ENCODE results near the gene METTL9. TPM values are rescaled to one million over a fixed set of nuclear protein-coding genes. Genes with fewer than 3 reads are reported as not detected.
A peak's percentile ranks its signal among the peaks of the same experiment; 100 is the strongest.

The METTL9 gene
- total and polyA plus RNA-seq, 8 donors = 34.4 to 879 (median 84.8) TPM

- no peak for DNase-seq
- 94 to 97% (median 95%) methylated on average over 30 to 37 of the region's 37 CpGs for WGBS, 5 donors
- Histone ChIP-seq H3K4me3 (no peak overlapping the region), H3K36me3 (peaks cover 0 to 31% (median 24%) of the 10 kb centered on the region in 4 donors), H3K9me3 (no peaks in the 10 kb centered on the region), H3K27me3 (no peaks in the 10 kb centered on the region), H3K27ac (peak overlapping the region in 1 of 5 donors; percentile 18), H3K4me1 (peaks cover 0 to 42% (median 17%) of the 10 kb centered on the region in 4 donors)
- intact Hi-C loops (cut with DNase I; ENCODE audit: low total_unique reads) = no loop called here
- no peak for TF ChIP-seq POLR2AphosphoS5 (IDR thresholded peaks at IDR 0.05)
- TF ChIP-seq EP300 (IDR thresholded peaks at IDR 0.05) = no peak
- no peak for TF ChIP-seq CTCF (IDR thresholded peaks at IDR 0.05)
- TF ChIP-seq POLR2A (IDR thresholded peaks at IDR 0.05) = no peak
These were observed 37.9 kb downstream of the METTL9 start for GRCh38 chr16:21637032-21637968.

DNA sequence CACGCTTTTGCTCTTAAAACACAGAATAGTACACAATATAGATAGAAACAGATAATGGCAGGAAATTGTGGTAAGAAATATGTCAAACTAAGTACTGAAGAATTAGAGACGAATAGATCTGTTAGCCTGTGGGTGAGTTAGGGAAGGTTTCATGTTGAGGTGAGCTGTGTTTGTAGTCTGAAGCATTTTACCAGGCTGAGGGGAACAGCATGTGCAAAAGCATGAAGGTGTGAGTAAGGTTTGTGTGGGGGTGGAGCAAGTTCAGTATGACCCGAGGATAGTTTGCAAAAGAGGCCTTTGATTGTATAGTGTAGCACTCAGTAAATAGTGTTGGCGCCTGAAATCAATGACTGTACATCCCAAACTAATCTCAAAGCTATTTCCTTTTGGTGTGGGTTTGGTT lies 39.2 kb downstream of the METTL9 start:
- peak overlapping the region in 3 of 5 donors; percentile 18 to 38 (median 37) for H3K27ac ChIP-seq
- TF ChIP-seq CTCF (IDR thresholded peaks at IDR 0.05) = no peak
- TF ChIP-seq POLR2A (IDR thresholded peaks at IDR 0.05) = no peak
- TF ChIP-seq POLR2AphosphoS5 (IDR thresholded peaks at IDR 0.05) = peak in 1 of 3 donors; percentile 45
- TF ChIP-seq EP300 (IDR thresholded peaks at IDR 0.05) = no peak
- peak in 1 of 2 donors; percentile 27 for DNase-seq
- intact Hi-C loops (cut with DNase I; ENCODE audit: low total_unique reads) = no loop called here
- peaks cover 0 to 48% (median 17%) of the 10 kb centered on the region in 4 donors for H3K4me1 ChIP-seq
- H3K4me3 ChIP-seq = no peak overlapping the region
- H3K36me3 ChIP-seq = peaks cover 0 to 30% (median 23%) of the 10 kb centered on the region in 4 donors
- H3K27me3 ChIP-seq = no peaks in the 10 kb centered on the region
- no peaks in the 10 kb centered on the region for H3K9me3 ChIP-seq
- 30 to 49% (median 46%) methylated on average over 4 of the region's 4 CpGs for WGBS, 5 donors

- intact Hi-C loops (cut with DNase I; ENCODE audit: low total_unique reads) = no loop called here
- WGBS, 5 donors = 88 to 93% (median 91%) methylated on average over 2 of the region's 2 CpGs
These were observed 40.1 kb downstream of the METTL9 start for GRCh38 chr16:21639493-21639892.

More at GRCh38 chr16:21639493-21639892, 40.1 kb downstream of the METTL9 start:
- no peaks in the 10 kb centered on the region for H3K27me3 ChIP-seq
- H3K4me3 ChIP-seq = no peak overlapping the region
- no peak for TF ChIP-seq POLR2A (IDR thresholded peaks at IDR 0.05)
- no peak for TF ChIP-seq EP300 (IDR thresholded peaks at IDR 0.05)
- no peak for TF ChIP-seq CTCF (IDR thresholded peaks at IDR 0.05)
- no peak for TF ChIP-seq POLR2AphosphoS5 (IDR thresholded peaks at IDR 0.05)
- DNase-seq = no peak
- peaks cover 0 to 21% (median 16%) of the 10 kb centered on the region in 4 donors for H3K36me3 ChIP-seq
- H3K27ac ChIP-seq = no peak overlapping the region
- H3K4me1 ChIP-seq = peaks cover 0 to 54% (median 17%) of the 10 kb centered on the region in 4 donors
- H3K9me3 ChIP-seq = no peaks in the 10 kb centered on the region

Data from stomach (tissue), 9 donors.